Posterior vena cava (tissue), 2 donors: Measurements from ENCODE around the gene KLKB1. TPM values are rescaled to one million over a fixed set of nuclear protein-coding genes. Genes with fewer than 3 reads are reported as not detected.
"Not testable (repeated sequence)": the region's sequence is repeated elsewhere in the genome, so short reads cannot be mapped to it uniquely, and the experiment has no call there.

Experiments
- DNase-seq: peaks from one replicate; pipeline ENCODE4 v3.0.0-alpha.2; 2020; ENCODE audit warnings: low spot score
- intact Hi-C, 2 donors: fragments of 100-400 bp; cut with DNase I; formaldehyde crosslinking; loops; one replicate each; pipeline versions ENCODE4 v1.14.1 to v1.14.2; 2022 to 2023
- total RNA-seq, 2 donors: library from RNA; stranded (reverse); fragmentation: NEBNext Ultra II Directional; extraction: Animal tissue kit (Norgen Biotek cat#: 25700); gene quantifications; one replicate each; pipeline ENCODE4 v1.2.1, GENCODE V29; 2021
- donor health status: DM: yes; HTN: yes; CAD: no.
- donor health status: DM: yes; HTN: yes; CAD: no.

The KLKB1 gene
- total RNA-seq, 2 donors from 2014 or later: 0.57 to 0.83 TPM

GRCh38 chr4:186258216-186258811 is 31.0 kb downstream of the KLKB1 start:
- no peak for DNase-seq
- intact Hi-C loops: no loop called here

- intact Hi-C loops: no loop called here
- DNase-seq: no peak
These were observed 32.8 kb downstream of the KLKB1 start for GRCh38 chr4:186260117-186260503.

GRCh38 chr4:186260504-186261448 is 33.5 kb downstream of the KLKB1 start:
- no peak for DNase-seq
- intact Hi-C loops: no loop called here

- intact Hi-C loops: no loop called here
- no peak for DNase-seq
These were observed 37.4 kb downstream of the KLKB1 start for GRCh38 chr4:186264660-186265059.

GRCh38 chr4:186265250-186265649 is 37.9 kb downstream of the KLKB1 start:
- DNase-seq, intact Hi-C loops: not testable (repeated sequence)

- intact Hi-C loops: no loop called here
- DNase-seq: no peak
These were observed 38.7 kb downstream of the KLKB1 start, which contains the start of gene F11 for GRCh38 chr4:186265683-186266652. Gene F11, plus strand, starts transcription at chr4:186266189. Its CDS starts 948 bp downstream, at chr4:186267137.

- no peak for DNase-seq
- intact Hi-C loops: no loop called here
These were observed 39.6 kb downstream of the KLKB1 start for GRCh38 chr4:186266729-186267456.

- DNase-seq: no peak
- intact Hi-C loops: no loop called here
These were observed 43.9 kb downstream of the KLKB1 start for GRCh38 chr4:186271081-186271678.

- no peak for DNase-seq
- intact Hi-C loops: no loop called here
These were observed 45.5 kb downstream of the KLKB1 start for GRCh38 chr4:186272699-186273391.

- intact Hi-C loops, DNase-seq: not testable (repeated sequence)
These were observed 46.1 kb downstream of the KLKB1 start for GRCh38 chr4:186273392-186273789.

GRCh38 chr4:186283311-186283710 is 56.0 kb downstream of the KLKB1 start:
- DNase-seq: no peak
- intact Hi-C loops: loop anchor here in 1 of 2 donors (10.0 kb wide), 1 partner anchor 1851 kb away; the partner anchor contains the start of gene TRIML1

- intact Hi-C loops: loop anchor here in 1 of 2 donors (10.0 kb wide), 1 partner anchor 1850 kb away; the partner anchor contains the start of gene TRIML1
- no peak for DNase-seq
These were observed 57.8 kb downstream of the KLKB1 start for GRCh38 chr4:186285147-186285546.

- intact Hi-C loops: loop anchor here in 1 of 2 donors (10.0 kb wide), 1 partner anchor 1848 kb away; the partner anchor contains the start of gene TRIML1
These were observed 59.3 kb downstream of the KLKB1 start for GRCh38 chr4:186286581-186286980.

GRCh38 chr4:186291256-186291890 is 64.1 kb downstream of the KLKB1 start:
- DNase-seq: no peak
- intact Hi-C loops: loop anchor here in 1 of 2 donors (10.0 kb wide), 1 partner anchor 293 kb away; no protein-coding TSS in a partner anchor

More at GRCh38 chr4:186286581-186286980, 59.3 kb downstream of the KLKB1 start:
- DNase-seq: no peak

GRCh38 chr4:186294160-186294559 is 66.9 kb downstream of the KLKB1 start:
- no peak for DNase-seq
- intact Hi-C loops: loop anchor here in 1 of 2 donors (10.0 kb wide), 1 partner anchor 291 kb away; no protein-coding TSS in a partner anchor

GRCh38 chr4:186296481-186296880 is 69.2 kb downstream of the KLKB1 start:
- intact Hi-C loops: loop anchor here (5.0 to 10.0 kb wide), 2 partner anchors 288 to 291 kb away; no protein-coding TSS in a partner anchor
- DNase-seq: no peak
